GM21786 (cell line): ENCODE data around the gene PLTP.
"Not testable (repeated sequence)": the region's sequence is repeated elsewhere in the genome, so short reads cannot be mapped to it uniquely, and the experiment has no call there.

Experiments used
- ATAC-seq: cut with Tn5 transposase; IDR thresholded peaks from one replicate; pipeline ENCODE4 v1.9.1; 2021; ENCODE audit not compliant: unreplicated experiment

PLTP gene

DNA sequence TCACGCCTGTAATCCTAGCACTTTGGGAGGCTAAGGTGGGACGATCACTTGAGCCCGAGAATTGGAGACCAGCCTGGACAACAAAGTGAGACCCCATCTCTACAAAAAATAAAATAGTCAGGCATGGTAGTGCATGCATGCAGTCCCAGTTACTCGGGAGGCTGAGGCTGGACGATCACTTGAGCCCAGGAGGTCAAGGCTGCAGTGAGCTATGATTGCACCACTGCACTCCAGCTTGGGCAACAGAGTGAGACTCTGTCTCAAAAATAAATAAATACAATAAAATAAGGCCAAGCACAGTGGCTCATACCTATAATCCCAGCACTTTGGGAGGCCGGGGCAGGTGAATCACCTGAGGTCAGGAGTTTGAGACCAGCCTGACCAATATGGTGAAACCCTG lies 10.6 kb downstream of the PLTP start:
- not testable (repeated sequence) for ATAC-seq

DNA sequence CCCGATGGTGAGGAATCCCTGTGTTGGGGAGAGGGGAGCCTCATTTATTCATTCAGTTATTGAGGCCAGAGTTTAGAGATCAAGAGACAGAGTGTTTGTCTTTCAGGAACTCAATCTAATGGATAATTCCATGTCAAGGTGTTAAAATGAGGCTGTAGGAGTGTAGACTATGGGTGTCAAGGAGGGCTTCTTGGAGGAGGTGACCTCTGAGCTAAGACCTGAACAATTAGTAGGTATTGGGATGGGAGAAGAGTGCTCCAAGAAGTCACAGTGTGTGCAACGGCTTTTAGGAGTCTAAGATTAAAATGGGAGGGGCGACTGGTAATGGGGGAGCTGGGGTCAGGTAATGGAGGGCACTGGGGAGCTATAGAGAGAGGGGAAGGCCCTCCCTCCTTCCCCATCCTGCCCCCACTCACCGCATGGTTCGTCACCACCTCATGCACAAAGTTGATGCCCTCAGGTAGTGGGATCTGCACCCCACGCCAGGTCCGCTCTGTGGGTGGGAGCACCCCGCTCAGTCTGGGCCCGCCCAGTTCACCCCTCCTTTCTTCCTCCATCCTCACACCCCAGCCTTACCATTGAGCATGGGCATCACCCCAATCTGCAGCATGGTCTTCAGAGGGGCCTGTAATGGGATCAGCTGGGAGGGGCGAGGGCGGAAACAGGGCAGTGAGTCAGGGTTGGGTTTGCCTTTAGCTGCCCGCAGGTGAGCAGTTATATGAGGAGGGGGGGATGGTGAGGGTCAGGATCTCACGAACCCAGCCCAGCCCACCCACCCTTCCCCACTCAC lies 12.7 kb downstream of the PLTP start:
- ATAC-seq = no peak

DNA sequence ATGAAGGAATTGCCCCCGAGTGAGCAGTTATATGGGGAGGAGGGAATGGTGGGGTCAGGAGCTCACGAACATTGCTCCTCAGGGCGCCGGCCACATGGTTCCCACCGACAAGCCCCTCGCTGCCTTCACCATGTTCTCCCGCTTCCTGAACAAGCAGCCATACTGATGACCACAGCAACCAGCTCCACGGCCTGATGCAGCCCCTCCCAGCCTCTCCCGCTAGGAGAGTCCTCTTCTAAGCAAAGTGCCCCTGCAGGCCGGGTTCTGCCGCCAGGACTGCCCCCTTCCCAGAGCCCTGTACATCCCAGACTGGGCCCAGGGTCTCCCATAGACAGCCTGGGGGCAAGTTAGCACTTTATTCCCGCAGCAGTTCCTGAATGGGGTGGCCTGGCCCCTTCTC lies 13.7 kb downstream of the PLTP start:
- no peak for ATAC-seq

DNA sequence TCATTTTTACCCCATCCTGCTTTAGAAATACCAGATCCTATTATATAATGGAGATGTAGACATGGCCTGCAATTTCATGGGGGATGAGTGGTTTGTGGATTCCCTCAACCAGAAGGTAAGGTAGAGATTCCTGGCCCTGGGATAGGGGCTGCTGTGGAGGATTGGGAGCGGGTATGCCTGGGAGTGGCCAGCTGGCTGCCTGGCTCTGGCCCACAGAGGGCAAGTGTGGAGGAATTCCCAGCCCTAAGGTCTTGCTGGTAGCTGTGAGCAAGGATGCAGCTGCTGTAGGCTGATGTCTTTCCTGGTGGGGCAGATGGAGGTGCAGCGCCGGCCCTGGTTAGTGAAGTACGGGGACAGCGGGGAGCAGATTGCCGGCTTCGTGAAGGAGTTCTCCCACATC lies 14.3 kb downstream of the PLTP start:
- no peak for ATAC-seq

DNA sequence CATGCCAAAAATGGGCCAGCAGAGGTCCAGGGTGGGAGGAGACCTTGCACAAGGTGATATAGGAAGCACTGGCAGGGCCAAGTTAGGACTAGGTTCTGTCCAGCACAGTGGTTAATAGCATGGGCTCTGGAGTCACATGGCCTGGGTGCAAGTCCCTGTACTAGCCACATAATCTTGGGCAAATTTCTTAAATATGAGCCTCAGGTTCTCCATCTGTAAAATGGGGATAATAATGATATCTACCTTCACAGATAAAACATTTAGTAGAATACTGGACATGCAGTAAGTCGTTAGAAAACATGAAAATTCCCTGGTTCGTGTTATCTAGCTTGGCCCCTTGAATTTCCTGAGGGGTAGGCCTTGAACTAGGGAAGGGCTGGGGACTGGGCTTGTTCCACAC lies 14.7 kb downstream of the PLTP start:
- ATAC-seq = no peak

DNA sequence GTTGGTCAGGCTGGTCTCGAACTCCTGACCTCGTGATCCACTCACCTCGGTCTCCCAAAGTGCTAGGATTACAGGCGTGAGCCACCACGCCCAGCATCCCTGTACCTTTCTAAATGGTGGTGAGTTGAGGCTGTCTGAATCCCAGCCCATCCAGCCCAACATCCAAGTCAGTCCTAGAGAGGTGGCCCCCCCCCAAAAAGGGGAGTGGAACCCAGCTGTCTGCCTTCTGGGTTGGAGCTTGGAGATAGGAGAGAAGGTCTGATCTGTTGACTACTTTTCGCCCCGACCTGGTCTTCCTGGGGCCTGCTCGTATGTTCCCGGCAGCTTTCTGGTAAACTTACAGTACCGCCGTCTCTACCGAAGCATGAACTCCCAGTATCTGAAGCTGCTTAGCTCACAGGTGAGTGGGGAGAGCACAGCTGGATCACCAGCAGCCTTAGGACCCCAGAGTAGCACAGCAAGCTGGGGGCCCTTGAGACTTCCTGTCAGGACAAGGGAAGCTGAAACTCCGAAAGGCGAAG lies 15.3 kb downstream of the PLTP start:
- ATAC-seq = no peak

DNA sequence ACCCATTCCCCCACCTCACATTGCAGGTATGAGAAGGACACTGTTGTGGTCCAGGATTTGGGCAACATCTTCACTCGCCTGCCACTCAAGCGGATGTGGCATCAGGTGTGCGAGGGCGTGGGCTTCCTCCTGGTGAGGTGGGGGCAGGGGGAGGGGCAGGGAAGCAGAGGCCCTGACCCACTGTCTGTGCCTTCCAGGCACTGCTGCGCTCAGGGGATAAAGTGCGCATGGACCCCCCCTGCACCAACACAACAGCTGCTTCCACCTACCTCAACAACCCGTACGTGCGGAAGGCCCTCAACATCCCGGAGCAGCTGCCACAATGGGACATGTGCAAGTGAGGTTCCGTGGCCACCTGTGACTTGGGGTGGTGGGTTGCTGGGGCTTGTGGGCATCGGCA lies 17.2 kb downstream of the PLTP start:
- ATAC-seq = no peak

DNA sequence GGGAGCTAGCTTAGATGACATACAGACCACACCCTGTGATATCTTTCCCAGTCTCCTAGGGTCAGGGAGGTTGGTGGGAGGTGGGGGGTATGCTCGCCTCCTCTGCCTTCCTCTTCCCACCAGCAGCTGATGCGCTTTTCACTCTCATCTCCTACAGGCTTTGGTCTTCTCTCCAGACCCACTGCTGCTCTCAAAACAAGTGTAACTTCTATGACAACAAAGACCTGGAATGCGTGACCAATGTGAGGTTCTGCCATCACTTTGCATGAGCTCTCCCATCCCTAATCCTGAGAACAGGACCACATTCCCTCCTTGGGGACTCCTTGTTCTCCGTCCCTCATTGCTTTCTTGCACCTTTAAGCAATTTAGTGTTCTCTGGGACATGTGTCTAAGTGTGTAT lies 18.1 kb downstream of the PLTP start:
- ATAC-seq = no peak

DNA sequence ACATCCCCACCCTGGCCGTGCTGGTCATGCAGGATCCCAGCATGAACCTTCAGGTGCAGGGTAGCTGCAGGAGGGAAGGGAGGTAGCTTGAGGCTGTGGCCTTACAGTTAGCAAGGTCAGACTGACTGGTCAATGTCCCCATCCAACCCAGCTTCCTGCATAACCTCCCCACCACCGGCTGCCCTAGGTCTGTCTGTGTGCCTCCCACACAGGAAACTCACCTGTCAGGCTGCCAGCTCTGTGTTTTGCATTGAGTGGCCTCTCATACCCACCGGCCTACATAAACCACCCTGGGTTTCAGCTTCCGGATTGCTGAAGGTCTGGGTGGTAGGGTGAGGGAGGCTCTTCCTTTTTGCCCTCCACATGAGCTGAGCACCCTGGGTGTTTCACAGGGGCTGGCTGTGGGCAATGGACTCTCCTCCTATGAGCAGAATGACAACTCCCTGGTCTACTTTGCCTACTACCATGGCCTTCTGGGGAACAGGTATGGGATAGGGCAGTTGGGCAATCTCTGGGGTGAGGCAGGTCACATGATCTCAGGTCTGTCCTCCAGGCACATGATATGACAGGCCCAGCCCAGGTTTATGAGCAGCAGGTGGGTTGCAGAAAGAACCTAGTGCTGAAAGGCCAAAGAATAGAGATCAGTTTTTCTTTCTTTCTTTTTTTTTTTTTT lies 19.0 kb downstream of the PLTP start:
- ATAC-seq = no peak

DNA sequence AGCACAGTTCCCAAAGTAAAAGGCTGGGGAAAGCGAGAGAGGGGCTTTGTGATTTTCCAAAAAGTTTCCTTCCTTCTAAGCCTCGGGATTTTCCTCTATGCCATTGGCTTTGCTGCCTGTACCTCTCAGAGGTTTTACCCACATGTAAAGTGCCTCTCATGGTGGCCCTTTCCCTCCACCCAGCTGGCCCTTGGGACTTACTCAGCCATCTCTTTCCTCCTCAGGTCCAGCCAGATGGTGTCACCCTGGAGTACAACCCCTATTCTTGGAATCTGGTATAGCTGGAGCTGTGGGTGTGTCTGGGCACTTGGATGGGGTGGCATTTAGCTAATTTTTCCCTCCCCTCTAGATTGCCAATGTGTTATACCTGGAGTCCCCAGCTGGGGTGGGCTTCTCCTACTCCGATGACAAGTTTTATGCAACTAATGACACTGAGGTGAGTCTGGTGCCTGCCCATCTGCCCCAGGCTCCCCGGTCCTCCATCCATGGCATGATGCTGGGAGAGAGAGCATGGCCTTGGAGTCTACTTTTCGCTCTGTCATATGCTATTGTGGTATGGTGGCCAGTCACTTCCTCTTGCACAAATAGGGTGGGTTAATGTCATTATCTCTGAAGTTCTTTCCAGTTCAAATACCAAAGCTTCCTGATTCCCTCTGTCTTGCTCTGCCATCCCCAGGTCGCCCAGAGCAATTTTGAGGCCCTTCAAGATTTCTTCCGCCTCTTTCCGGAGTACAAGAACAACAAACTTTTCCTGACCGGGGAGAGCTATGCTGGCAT lies 19.7 kb downstream of the PLTP start:
- ATAC-seq = no peak

DNA sequence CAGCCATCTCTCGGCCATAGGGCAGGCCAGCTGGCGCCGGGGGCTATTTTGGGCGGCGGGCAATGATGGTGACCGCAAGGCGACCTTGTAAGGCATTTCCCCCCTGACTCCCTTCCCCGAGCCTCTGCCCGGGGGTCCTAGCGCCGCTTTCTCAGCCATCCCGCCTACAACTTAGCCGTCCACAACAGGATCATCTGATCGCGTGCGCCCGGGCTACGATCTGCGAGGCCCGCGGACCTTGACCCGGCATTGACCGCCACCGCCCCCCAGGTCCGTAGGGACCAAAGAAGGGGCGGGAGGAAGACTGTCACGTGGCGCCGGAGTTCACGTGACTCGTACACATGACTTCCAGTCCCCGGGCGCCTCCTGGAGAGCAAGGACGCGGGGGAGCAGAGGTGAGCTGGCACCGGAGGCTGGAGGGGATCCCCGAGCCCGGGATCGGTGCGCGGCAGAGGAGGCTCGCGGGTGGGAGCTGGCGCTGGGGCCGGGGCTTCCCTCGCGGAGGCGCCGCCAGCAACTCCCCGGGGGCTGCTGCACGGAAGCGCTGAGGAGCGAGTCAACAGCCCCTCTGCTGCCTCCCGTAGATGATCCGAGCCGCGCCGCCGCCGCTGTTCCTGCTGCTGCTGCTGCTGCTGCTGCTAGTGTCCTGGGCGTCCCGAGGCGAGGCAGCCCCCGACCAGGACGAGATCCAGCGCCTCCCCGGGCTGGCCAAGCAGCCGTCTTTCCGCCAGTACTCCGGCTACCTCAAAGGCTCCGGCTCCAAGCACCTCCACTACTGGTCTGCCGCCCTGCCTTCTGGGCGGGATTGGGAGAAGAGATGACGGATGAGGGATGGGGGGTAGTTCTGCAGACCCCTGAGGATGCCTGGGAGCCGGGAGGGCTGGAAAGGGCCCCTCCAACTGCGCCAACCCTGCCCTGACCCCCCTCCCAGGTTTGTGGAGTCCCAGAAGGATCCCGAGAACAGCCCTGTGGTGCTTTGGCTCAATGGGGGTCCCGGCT lies 20.7 kb downstream of the PLTP start, which contains the start of the genes CTSA and NEURL2:
TSS of gene CTSA (plus strand) at position 351 of the 999 bp plus-strand sequence. CDS start at position 585, 234 bp downstream.
TSS of gene NEURL2 (minus strand) at position 224 of the 999 bp plus-strand sequence. CDS start at position 7, 217 bp downstream.
- ATAC-seq = peak; percentile 68

DNA sequence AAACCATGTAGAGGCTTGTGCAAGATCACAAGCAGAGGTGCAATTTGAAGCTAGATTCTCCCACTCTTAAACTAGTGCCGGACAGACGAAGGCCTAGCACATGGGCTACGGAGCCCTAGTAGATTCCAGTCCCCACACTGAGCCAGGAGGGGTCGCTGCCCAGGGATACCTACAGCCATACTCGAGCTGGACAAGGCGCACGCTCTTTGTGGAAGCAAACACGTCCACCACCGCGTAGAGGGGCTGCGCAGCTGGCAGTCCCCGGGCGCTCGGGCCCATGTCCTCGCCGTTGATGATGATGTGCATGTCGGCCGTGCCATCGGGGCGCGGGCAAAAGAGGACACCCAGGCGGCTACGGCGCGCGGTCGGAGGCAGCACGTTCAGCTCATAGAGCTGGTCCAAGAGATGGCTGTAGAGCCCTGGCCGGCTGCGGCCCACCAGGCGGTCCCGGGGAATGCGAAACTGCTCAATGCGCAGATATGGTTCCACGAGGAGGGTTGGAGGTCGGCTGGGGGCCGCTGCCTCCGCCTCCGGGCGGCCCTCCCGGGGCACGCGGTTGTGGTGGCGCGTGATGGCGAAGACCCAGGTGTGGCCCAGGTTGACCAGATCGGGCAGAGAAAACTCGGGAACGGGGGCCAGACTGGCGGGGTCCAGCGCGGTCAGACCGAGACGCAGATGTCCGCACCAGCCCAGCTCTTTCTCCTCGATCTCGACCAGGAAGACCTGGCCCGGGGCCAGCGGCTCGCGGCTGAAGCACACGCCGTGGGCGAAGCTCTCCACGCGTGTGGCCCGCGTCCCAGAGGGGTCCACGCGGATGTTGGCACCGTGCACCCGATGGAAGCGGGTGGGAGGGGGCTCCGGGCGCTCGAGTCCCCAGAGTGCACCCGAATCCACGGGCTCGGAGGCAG lies 21.6 kb downstream of the PLTP start:
- no peak for ATAC-seq

DNA sequence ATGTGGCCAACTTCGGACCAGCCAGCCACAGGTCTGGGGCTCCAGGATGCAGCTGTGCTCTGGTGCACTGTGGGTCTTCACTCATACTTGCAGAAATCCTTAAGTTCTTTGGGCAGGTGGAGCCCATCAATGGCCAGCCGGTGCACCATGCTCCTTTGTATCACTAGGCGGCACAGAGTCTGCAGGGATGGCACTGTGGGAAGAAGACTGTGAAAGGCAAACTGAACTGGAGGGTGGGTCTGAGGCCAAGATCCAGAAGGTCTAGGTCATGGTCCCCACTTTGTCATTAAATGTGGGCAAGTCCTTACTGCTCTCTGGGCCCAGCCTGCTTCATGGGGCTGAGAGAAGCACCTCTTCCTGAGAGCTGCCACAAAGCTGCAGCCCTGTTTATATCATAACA lies 23.3 kb downstream of the PLTP start:
- no peak for ATAC-seq

DNA sequence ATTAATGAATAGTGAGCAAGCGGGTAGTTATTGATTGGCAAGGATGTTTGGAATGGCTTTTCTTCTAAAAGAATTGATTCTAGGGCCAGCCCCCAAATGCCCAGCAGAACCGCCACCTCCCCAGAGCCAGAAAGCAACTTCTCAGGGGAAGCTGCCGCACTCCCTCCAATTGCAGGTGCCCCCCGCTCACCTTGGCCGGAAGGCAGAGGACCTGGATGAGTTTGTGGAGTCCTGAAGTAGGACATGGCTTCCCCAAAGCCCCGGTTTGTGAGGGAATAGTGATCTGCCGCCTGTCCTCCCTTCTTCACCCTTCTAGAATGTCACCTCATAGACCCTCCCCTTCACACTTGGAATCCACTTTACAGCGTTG lies 24.6 kb downstream of the PLTP start, which contains the start of gene SPATA25:
TSS of gene SPATA25 (minus strand) at position 277 of the 370 bp plus-strand sequence. CDS start at position 245, 32 bp downstream.
- ATAC-seq = no peak

DNA sequence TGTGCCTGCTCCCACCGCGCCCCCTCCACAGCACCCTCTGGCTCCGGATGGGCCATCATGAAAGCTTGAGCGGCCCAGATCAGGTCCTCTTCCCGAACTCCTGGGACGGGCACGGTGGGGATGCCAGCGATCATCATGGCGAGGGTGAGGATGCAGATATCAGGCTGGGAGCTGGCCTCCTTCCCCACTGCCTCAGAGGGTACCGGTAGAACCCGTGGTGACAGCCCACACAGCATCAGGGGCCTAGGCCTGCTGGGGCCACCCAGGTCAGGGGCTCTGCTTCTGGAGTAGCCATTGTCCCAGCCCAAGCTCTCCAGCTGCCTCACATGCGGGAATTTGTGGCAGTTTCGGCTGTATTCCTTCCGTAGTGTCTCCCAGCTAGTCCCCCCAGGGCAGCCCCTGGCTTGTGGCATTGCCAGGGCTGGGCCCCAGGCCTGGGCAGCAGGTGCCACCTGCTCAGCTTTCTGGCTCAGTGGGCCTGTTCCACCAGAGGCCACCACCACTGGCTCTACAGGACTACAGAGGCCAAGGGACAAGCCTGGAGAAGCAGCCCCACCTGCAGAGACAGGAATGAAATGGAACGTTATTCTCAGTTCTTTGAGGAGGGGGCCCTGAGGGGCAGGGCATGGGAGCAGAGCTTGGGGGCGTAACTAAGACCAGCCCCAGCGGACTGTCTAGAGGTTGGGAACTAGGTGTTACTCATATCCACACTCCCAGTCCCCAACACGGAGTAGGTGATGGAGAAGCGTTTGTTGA lies 25.2 kb downstream of the PLTP start:
- ATAC-seq = no peak

DNA sequence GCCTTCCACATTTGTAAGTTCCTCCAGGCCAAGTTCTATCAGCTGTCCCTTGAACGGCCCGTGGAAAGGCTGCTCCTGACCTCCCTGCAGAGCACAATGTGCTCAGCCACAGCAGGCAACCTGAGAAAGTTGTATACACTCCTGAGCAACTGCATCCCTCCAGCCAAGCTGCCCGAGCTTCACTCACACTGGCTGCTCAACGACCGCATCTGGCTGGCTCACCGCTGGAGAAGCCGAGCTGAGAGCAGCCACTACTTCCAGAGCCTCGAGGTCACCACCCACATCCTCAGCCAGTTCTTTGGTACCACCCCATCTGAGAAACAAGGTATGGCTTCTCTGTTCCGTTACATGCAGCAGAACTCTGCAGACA lies 28.9 kb downstream of the PLTP start:
- no peak for ATAC-seq

DNA sequence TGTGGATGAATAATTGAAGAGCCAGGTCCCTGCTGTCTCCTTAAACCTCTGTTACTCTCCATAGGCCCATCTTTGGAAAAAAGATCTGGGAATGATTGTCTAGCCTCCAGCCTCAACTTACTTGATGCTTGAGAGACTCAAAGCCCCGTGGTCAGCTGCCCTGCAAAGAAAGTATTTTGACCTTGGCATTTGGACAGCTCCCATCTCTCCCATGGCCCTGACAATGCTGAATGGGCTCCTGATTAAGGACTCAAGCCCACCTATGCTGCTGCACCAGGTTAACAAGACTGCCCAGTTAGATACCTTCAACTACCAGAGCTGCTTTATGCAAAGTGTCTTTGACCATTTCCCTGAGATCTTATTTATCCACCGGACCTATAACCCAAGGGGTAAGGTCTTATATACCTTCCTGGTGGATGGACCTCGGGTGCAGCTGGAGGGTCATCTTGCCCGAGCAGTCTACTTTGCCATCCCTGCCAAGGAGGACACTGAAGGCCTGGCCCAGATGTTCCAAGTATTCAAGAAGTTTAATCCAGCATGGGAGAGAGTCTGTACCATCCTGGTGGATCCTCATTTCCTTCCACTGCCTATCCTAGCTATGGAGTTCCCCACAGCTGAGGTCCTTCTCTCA lies 29.4 kb downstream of the PLTP start:
- no peak for ATAC-seq
